ENCODE measurements around the gene DPM3. TPM values are rescaled to one million over a fixed set of nuclear protein-coding genes. Genes with fewer than 3 reads are reported as not detected.
"Not testable (repeated sequence)": the region's sequence is repeated elsewhere in the genome, so short reads cannot be mapped to it uniquely, and the experiment has no call there.

DPM3 gene
- total and polyA plus RNA-seq, 2 of the 13 experiments (the other 11 are each of a cell fraction or from before 2014, with no cell fraction given): 23.2 to 53.4 TPM

- ATAC-seq; H3K27me3 ChIP-seq (ENCODE audit: control insufficient read depth in 1 of 2, insufficient read depth in 2 of 2, low read length in 2 of 2); H3K9ac ChIP-seq (ENCODE audit: insufficient read depth, low read depth, low read length); CTCF ChIA-PET (ENCODE audit: low intra/inter-chr PET ratio, low total read pairs); DNase-seq (ENCODE audit: low spot score); H3K79me2 ChIP-seq (ENCODE audit: insufficient read depth, low read length); H3K9me3 ChIP-seq (ENCODE audit: low read length); FAIRE-seq; H2AFZ ChIP-seq (ENCODE audit: low read length); BruUV-seq (replicated peaks); in situ Hi-C loops (cut with HindIII; ENCODE audit: extremely low pct_ligation_motif_present, low pct_unique_long_range_greater_than_20kb); intact Hi-C loops (cut with micrococcal nuclease; ENCODE audit: unreplicated experiment); H3K4me2 ChIP-seq (ENCODE audit: low read depth, low read length); H3K36me3 ChIP-seq (replicated peaks in 1 of 2; ENCODE audit: control insufficient read depth in 1 of 2, insufficient read depth in 2 of 2, low read length in 2 of 2); H3K4me3 ChIP-seq (replicated peaks in 1 of 3; ENCODE audit: insufficient read depth in 1 of 3, low read depth in 2 of 3, low read length in 3 of 3); POLR2A ChIA-PET; H4K20me1 ChIP-seq (ENCODE audit: insufficient read depth, low read length); H3K27ac ChIP-seq (ENCODE audit: extremely low read length, insufficient read depth, low read length): not testable (repeated sequence)
- 88% methylated on average over 4 of the region's 4 CpGs for WGBS (ENCODE audit: low lambda C conversion rate)
- peaks cover 39% of the 10 kb centered on the region for H3K4me1 ChIP-seq (ENCODE audit: insufficient read depth, low read length)
Measured at GRCh38 chr1:155163785-155164184, 23.5 kb upstream of the DPM3 start.

GRCh38 chr1:155162631-155163030, 22.3 kb upstream of the DPM3 start:
- H3K4me2 ChIP-seq (ENCODE audit: low read depth, low read length); H3K9me3 ChIP-seq (ENCODE audit: low read length); H4K20me1 ChIP-seq (ENCODE audit: insufficient read depth, low read length); H3K36me3 ChIP-seq (replicated peaks in 1 of 2; ENCODE audit: control insufficient read depth in 1 of 2, insufficient read depth in 2 of 2, low read length in 2 of 2); FAIRE-seq; H3K27ac ChIP-seq (ENCODE audit: extremely low read length, insufficient read depth, low read length); H3K9ac ChIP-seq (ENCODE audit: insufficient read depth, low read depth, low read length); H3K27me3 ChIP-seq (ENCODE audit: control insufficient read depth in 1 of 2, insufficient read depth in 2 of 2, low read length in 2 of 2); in situ Hi-C loops (cut with HindIII; ENCODE audit: extremely low pct_ligation_motif_present, low pct_unique_long_range_greater_than_20kb); ATAC-seq; H3K4me3 ChIP-seq (replicated peaks in 1 of 3; ENCODE audit: insufficient read depth in 1 of 3, low read depth in 2 of 3, low read length in 3 of 3); DNase-seq (ENCODE audit: low spot score); CTCF ChIA-PET (ENCODE audit: low intra/inter-chr PET ratio, low total read pairs); H2AFZ ChIP-seq (ENCODE audit: low read length); BruUV-seq (replicated peaks); intact Hi-C loops (cut with micrococcal nuclease; ENCODE audit: unreplicated experiment); H3K79me2 ChIP-seq (ENCODE audit: insufficient read depth, low read length); POLR2A ChIA-PET: not testable (repeated sequence)
- H3K4me1 ChIP-seq (ENCODE audit: insufficient read depth, low read length): peaks cover 34% of the 10 kb centered on the region
- 77% methylated on average over 6 of the region's 6 CpGs for WGBS (ENCODE audit: low lambda C conversion rate)

DNA sequence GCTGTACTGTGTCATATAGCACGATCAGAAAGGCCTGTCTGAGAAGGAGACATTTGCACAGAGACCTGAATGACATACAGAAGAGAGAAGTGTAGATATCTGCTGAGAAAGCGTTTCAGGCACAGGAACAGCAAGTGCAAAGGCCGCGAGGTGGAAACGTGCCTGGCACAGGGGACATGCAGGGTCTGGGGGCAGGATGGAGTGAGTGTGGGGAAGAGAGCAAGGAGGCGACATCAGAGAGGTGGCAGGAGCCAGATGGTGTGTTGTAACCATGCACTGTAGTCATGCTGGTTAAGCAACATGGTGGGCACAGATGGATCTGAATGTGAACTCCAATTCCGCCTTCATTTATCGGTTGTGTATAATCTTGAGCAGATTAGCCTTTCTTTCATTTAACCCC, 19.8 kb upstream of the DPM3 start:
- BruUV-seq (replicated peaks): no TSS peak
- no peak overlapping the region for H3K4me2 ChIP-seq (ENCODE audit: low read depth, low read length)
- no peaks in the 10 kb centered on the region for H3K36me3 ChIP-seq (replicated peaks in 1 of 2; ENCODE audit: control insufficient read depth in 1 of 2, insufficient read depth in 2 of 2, low read length in 2 of 2)
- no peak overlapping the region for H3K9ac ChIP-seq (ENCODE audit: insufficient read depth, low read depth, low read length)
- intact Hi-C loops (cut with micrococcal nuclease; ENCODE audit: unreplicated experiment): no loop called here
- DNase-seq (ENCODE audit: low spot score) (no peak), ATAC-seq (no peak), FAIRE-seq (no peak)
- no peaks in the 10 kb centered on the region; a peak in 1 of 5 replicates for H3K27me3 ChIP-seq (ENCODE audit: control insufficient read depth in 1 of 2, insufficient read depth in 2 of 2, low read length in 2 of 2)
- no peak overlapping the region for H2AFZ ChIP-seq (ENCODE audit: low read length)
- no peak overlapping the region for H3K27ac ChIP-seq (ENCODE audit: extremely low read length, insufficient read depth, low read length)
- peaks cover 17% of the 10 kb centered on the region for H3K4me1 ChIP-seq (ENCODE audit: insufficient read depth, low read length)
- no peak for TF ChIP-seq SMAD1 (CRISPR knock-in tag; IDR thresholded peaks at IDR 0.05; ENCODE audit: borderline replicate concordance, low read depth)
- no peak for TF ChIP-seq ZNF713 (CRISPR knock-in tag; IDR thresholded peaks at IDR 0.05)
- TF ChIP-seq ZFAT (CRISPR knock-in tag; conservative IDR thresholded peaks at IDR 0.05): no peak
- TF ChIP-seq SP5 (CRISPR knock-in tag; IDR thresholded peaks at IDR 0.05; ENCODE audit: borderline replicate concordance, low read depth): no peak
- no peaks in the 10 kb centered on the region for H4K20me1 ChIP-seq (ENCODE audit: insufficient read depth, low read length)
- no peaks in the 10 kb centered on the region for H3K79me2 ChIP-seq (ENCODE audit: insufficient read depth, low read length)
- H3K4me3 ChIP-seq (replicated peaks in 1 of 3; ENCODE audit: insufficient read depth in 1 of 3, low read depth in 2 of 3, low read length in 3 of 3): no peak overlapping the region
- CTCF ChIA-PET (ENCODE audit: low intra/inter-chr PET ratio, low total read pairs): no interaction called here
- POLR2A ChIA-PET: no interaction called here
- 41% methylated on average over 8 of the region's 8 CpGs for WGBS (ENCODE audit: low lambda C conversion rate)
- in situ Hi-C loops (cut with HindIII; ENCODE audit: extremely low pct_ligation_motif_present, low pct_unique_long_range_greater_than_20kb): no loop called here
- no peaks in the 10 kb centered on the region for H3K9me3 ChIP-seq (ENCODE audit: low read length)
